HepG2 (cell line): Measurements from ENCODE around the gene ALB. TPM values are rescaled to one million over a fixed set of nuclear protein-coding genes. Genes with fewer than 3 reads are reported as not detected.

Source experiments
- ARID4A ChIP-seq: sonication (generic); formaldehyde crosslinking; IDR thresholded peaks from 2 replicates; pipeline ENCODE4 v1.5.0; 2020; ENCODE audit warnings: mild to moderate bottlenecking, missing genetic modification reagents, borderline replicate concordance
- CREM ChIP-seq, 2 experiments: sonication (generic) in 1 of 2; formaldehyde crosslinking in 1 of 2; IDR thresholded peaks; 2 replicates each; pipeline versions ENCODE4 v1.4.0 to v1.6.1; 2016 to 2020; ENCODE audit warnings: antibody characterized with exemption in 1 of 2, mild to moderate bottlenecking in 1 of 2, missing genetic modification reagents in 1 of 2
- EED ChIP-seq: sonication (generic); formaldehyde crosslinking; IDR thresholded peaks from 2 replicates; pipeline ENCODE4 v1.5.0; 2020; ENCODE audit warnings: mild to moderate bottlenecking, missing genetic modification reagents
- ELF3 ChIP-seq: IDR thresholded peaks from 2 replicates; pipeline ENCODE4 v1.6.1; 2016; ENCODE audit warnings: missing genetic modification reagents, missing compliant biosample characterization
- IKZF4 ChIP-seq: sonication (generic); formaldehyde crosslinking; IDR thresholded peaks from 2 replicates; pipeline ENCODE4 v1.5.1; 2020; ENCODE audit warnings: borderline replicate concordance, mild to moderate bottlenecking, low read depth, missing genetic modification reagents; ENCODE audit errors: not compliant biosample characterization
- KLF16 ChIP-seq, 2 experiments: sonication (generic) in 1 of 2; formaldehyde crosslinking in 1 of 2; IDR thresholded peaks; 2 replicates each; pipeline versions ENCODE4 v1.6.1 to v1.8.0; 2016 to 2023; ENCODE audit warnings: missing genetic modification reagents in 2 of 2, missing compliant biosample characterization in 1 of 2
- MXD1 ChIP-seq: sonication (generic); formaldehyde crosslinking; IDR thresholded peaks from 2 replicates; pipeline ENCODE4 v1.4.0; 2020; ENCODE audit warnings: mild to moderate bottlenecking, missing genetic modification reagents
- PBX2 ChIP-seq: IDR thresholded peaks from 2 replicates; pipeline ENCODE4 v1.6.1; 2016; ENCODE audit warnings: control low read depth
- POLR2G ChIP-seq: fragments of 200-400 bp; formaldehyde crosslinking; IDR thresholded peaks from 2 replicates; pipeline ENCODE4 v1.6.1; 2018; ENCODE audit warnings: mild to moderate bottlenecking, low read depth, low read length, moderate library complexity
- REST ChIP-seq, 2 experiments: IDR thresholded peaks; 2 replicates each; pipeline ENCODE4 v1.6.1; 2011 to 2012; ENCODE audit warnings: low read length in 2 of 2, borderline replicate concordance in 1 of 2, low read depth in 1 of 2, mild to moderate bottlenecking in 1 of 2, moderate library complexity in 1 of 2
- SETDB1 ChIP-seq: sonication (generic); formaldehyde crosslinking; IDR thresholded peaks from 2 replicates; pipeline ENCODE4 v1.5.1; 2020; ENCODE audit warnings: missing genetic modification reagents, mild to moderate bottlenecking, borderline replicate concordance
- TSC22D2 ChIP-seq: sonication (generic); formaldehyde crosslinking; IDR thresholded peaks from 2 replicates; pipeline ENCODE4 v1.5.1; 2020; ENCODE audit warnings: missing genetic modification reagents, mild to moderate bottlenecking, borderline replicate concordance
- ZFAT ChIP-seq: sonication (generic); formaldehyde crosslinking; conservative IDR thresholded peaks from 2 replicates; pipeline ENCODE4 v1.8.1; 2023; ENCODE audit warnings: missing genetic modification reagents, inconsistent platforms
- ZFY ChIP-seq: sonication (generic); formaldehyde crosslinking; IDR thresholded peaks from 2 replicates; pipeline ENCODE4 v1.4.0; 2020; ENCODE audit warnings: missing genetic modification reagents
- ZNF17 ChIP-seq: sonication (generic); formaldehyde crosslinking; IDR thresholded peaks from 2 replicates; pipeline ENCODE4 v1.5.0; 2020; ENCODE audit warnings: mild to moderate bottlenecking, missing genetic modification reagents
- ZNF317 ChIP-seq: sonication (generic); formaldehyde crosslinking; IDR thresholded peaks from 2 replicates; pipeline ENCODE4 v1.5.0; 2020; ENCODE audit warnings: mild to moderate bottlenecking, missing genetic modification reagents
- ZNF331 ChIP-seq: sonication (generic); formaldehyde crosslinking; IDR thresholded peaks from 2 replicates; pipeline ENCODE4 v1.4.0; 2020; ENCODE audit warnings: missing genetic modification reagents
- ZNF598 ChIP-seq: sonication (generic); formaldehyde crosslinking; IDR thresholded peaks from 2 replicates; pipeline ENCODE4 v1.5.1; 2020; ENCODE audit warnings: mild to moderate bottlenecking, missing genetic modification reagents, borderline replicate concordance
- ZNF761 ChIP-seq: sonication (generic); formaldehyde crosslinking; conservative IDR thresholded peaks from 2 replicates; pipeline ENCODE4 v1.4.0; 2020; ENCODE audit warnings: mild to moderate bottlenecking, missing genetic modification reagents
- ZNF792 ChIP-seq: IDR thresholded peaks from 2 replicates; pipeline ENCODE4 v1.6.1; 2016
- polyA plus RNA-seq, 8 experiments: library from polyadenylated mRNA; depleted of rRNA in 3 of 8; stranded (reverse) in 7 of 8; unstranded in 1 of 8; fragments of >200 nt; fragmentation: Illumina TruSeq in 4 of 8; extraction: Trizol in 4 of 8; gene quantifications; 2 replicates each; pipeline versions ENCODE4 v1.2.1 to v1.2.3, GENCODE V29; 2011 to 2016; ENCODE audit warnings: low read depth in 4 of 8, missing spikeins in 1 of 8, mixed read lengths in 1 of 8; ENCODE audit not compliant: insufficient read depth in 1 of 8
- total RNA-seq, 5 experiments: library from RNA; depleted of rRNA; stranded (reverse); fragments of >200 nt; fragmentation: Illumina TruSeq; extraction: Trizol; gene quantifications; 2 replicates each; pipeline ENCODE4 v1.2.3, GENCODE V29; 2016; ENCODE audit warnings: low read depth in 1 of 5

The ALB gene
- total and polyA plus RNA-seq, 2 of the 13 experiments (the other 11 are each of a cell fraction or from before 2014, with no cell fraction given), result 22,259 to 22,625 TPM

GRCh38 chr4:73450398-73451004 lies 46.4 kb downstream of the ALB start (continued):
- TF ChIP-seq IKZF4 (CRISPR knock-in tag) (no peak), ELF3 (CRISPR knock-in tag) (no peak), TSC22D2 (CRISPR knock-in tag) (no peak), PBX2 (CRISPR knock-in tag) (no peak), MXD1 (CRISPR knock-in tag) (no peak), ARID4A (CRISPR knock-in tag) (peak; percentile 13; the same call in 1 of the 2 replicates), KLF16 (CRISPR knock-in tag; IDR thresholded peaks at IDR 0.05) (0 out of 4 replicates have a peak, but pooled peaks of 1 of the 2 experiments have one; percentile 22), ZNF317 (CRISPR knock-in tag) (no peak), EED (CRISPR knock-in tag) (no peak), CREM (IDR thresholded peaks at IDR 0.05) (no peak), CREM (CRISPR knock-in tag; IDR thresholded peaks at IDR 0.05) (no peak), ZFY (no peak), POLR2G (peak; percentile 51), ZNF792 (CRISPR knock-in tag) (no peak), SETDB1 (CRISPR knock-in tag) (no peak), ZNF598 (no peak), ZFAT (CRISPR knock-in tag) (0 out of 2 replicates have a peak, but pooled peaks have one; percentile 8), ZNF17 (no peak), REST (IDR thresholded peaks at IDR 0.05; ENCODE audit: borderline replicate concordance in 1 of 2, low read depth in 1 of 2, low read length in 2 of 2) (no peak; a peak in 1 of 4 replicates), ZNF761 (no peak), ZNF331 (CRISPR knock-in tag) (no peak)
